ENCODE measurements around the gene CX3CR1. TPM values are rescaled to one million over a fixed set of nuclear protein-coding genes. Genes with fewer than 3 reads are reported as not detected.

The CX3CR1 gene
- total RNA-seq, 5 donors from 2014 or later (not counting 1 experiment from before 2014, with no cell fraction given), result 1.9 to 23.8 (median 5.8) TPM

Other genes with a start within 250 kb of the CX3CR1 start
- gene SCN11A, start 228.1 kb downstream of the CX3CR1 start, total RNA-seq, result under 1 TPM; 0.07 to 0.23 (median 0.12) TPM
- gene WDR48, start 228.0 kb downstream of the CX3CR1 start, total RNA-seq, result 10 to 100 TPM; 54.2 to 90.3 (median 59.9) TPM
- gene GORASP1, start 172.4 kb downstream of the CX3CR1 start, total RNA-seq, result 10 to 100 TPM; 26.7 to 55.5 (median 41.5) TPM
- gene TTC21A, start 172.4 kb downstream of the CX3CR1 start, total RNA-seq, result 10 to 100 TPM in 1 of 5 donors, 1 to 10 TPM in 4; 3.5 to 12.4 (median 5.4) TPM
- 100 to 1,000 TPM in 2 of 5 donors, 10 to 100 TPM in 3; 19.5 to 302 (median 25.0) TPM for gene CSRNP1, start 126.4 kb downstream of the CX3CR1 start, total RNA-seq
- not detected for gene XIRP1, start 87.4 kb downstream of the CX3CR1 start, total RNA-seq
- gene CCR8, start 49.7 kb upstream of the CX3CR1 start, total RNA-seq, result 1 to 10 TPM; 1.9 to 6.7 (median 2.8) TPM
- 10 to 100 TPM; 40.2 to 53.6 (median 46.5) TPM for gene SLC25A38, start 103.3 kb upstream of the CX3CR1 start, total RNA-seq
- gene RPSA, start 126.7 kb upstream of the CX3CR1 start, total RNA-seq, result 1,000 to 10,000 TPM; 1,722 to 2,107 (median 1,965) TPM
- under 1 TPM in 1 of 5 donors, not detected in 4; 0.20 TPM for gene MOBP, start 187.6 kb upstream of the CX3CR1 start, total RNA-seq